AG04449 (cell line): ENCODE measurements around the gene C16orf96.

Experiments used
- CTCF ChIA-PET: fragments of 350-600 bp; formaldehyde crosslinking; extraction: SDS; loops from one replicate; lab custom pipeline; 2021; ENCODE audit warnings: antibody characterized with exemption; lab: Yijun Ruan, JAX
- POLR2A ChIA-PET: fragments of 400-600, 350-600 bp; formaldehyde crosslinking; extraction: SDS; loops from one replicate; lab custom pipeline; 2020; ENCODE audit warnings: antibody characterized with exemption, inconsistent platforms; lab: Yijun Ruan, JAX
- DNase-seq: peaks from one replicate; pipeline ENCODE4 v3.0.0-alpha.2; 2010; ENCODE audit warnings: low read depth, low spot score
- H3K4me3 ChIP-seq: 2 replicates; pipeline ENCODE4 v1.5.1; 2011; ENCODE audit warnings: low read depth, mild to moderate bottlenecking, control low read depth, low read length
- TF ChIP-seq, protein P1 (sequence below): IDR thresholded peaks from one replicate; pipeline ENCODE4 v1.5.1; 2011; ENCODE audit warnings: mild to moderate bottlenecking, moderate library complexity, low read length, control low read depth, inconsistent platforms; ENCODE audit not compliant: insufficient read depth; ENCODE audit errors: missing control alignments

C16orf96 gene

DNA sequence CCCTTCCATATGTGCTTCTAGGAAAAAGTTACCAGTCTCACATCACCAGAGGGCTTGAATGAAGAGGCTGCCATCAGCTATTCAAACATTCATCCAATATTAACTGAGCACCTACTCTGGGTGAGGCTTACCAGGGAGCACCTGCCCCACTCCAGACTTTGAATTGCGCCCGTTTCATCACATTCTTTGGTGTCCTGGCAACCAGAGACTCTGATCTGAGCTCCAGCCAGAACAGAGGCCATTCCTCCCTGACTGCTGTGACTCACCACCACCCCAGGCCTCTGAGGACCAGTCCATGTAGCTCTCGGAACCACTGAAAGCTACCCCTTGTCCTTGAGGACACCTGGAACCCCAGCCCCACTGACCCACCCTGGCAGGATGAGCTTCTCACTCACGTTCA is at the start of gene C16orf96:
Gene C16orf96 (plus strand): TSS at position 229 of the 400 bp plus-strand sequence. CDS start 150 bp downstream, at position 379.
- TF ChIP-seq, protein P1, sequence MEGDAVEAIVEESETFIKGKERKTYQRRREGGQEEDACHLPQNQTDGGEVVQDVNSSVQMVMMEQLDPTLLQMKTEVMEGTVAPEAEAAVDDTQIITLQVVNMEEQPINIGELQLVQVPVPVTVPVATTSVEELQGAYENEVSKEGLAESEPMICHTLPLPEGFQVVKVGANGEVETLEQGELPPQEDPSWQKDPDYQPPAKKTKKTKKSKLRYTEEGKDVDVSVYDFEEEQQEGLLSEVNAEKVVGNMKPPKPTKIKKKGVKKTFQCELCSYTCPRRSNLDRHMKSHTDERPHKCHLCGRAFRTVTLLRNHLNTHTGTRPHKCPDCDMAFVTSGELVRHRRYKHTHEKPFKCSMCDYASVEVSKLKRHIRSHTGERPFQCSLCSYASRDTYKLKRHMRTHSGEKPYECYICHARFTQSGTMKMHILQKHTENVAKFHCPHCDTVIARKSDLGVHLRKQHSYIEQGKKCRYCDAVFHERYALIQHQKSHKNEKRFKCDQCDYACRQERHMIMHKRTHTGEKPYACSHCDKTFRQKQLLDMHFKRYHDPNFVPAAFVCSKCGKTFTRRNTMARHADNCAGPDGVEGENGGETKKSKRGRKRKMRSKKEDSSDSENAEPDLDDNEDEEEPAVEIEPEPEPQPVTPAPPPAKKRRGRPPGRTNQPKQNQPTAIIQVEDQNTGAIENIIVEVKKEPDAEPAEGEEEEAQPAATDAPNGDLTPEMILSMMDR: no peak
- no peak within 1 kb of the TSS for H3K4me3 ChIP-seq
- ChIA-PET POLR2A (no interaction called here), CTCF (interaction anchor here (0.9 to 1.9 kb wide), 9 partner anchors 8 to 68 kb away, joined by 3 to 11 read pairs (median 4); partner anchors contain the start of gene CDIP1)
- DNase-seq: no peak

DNA sequence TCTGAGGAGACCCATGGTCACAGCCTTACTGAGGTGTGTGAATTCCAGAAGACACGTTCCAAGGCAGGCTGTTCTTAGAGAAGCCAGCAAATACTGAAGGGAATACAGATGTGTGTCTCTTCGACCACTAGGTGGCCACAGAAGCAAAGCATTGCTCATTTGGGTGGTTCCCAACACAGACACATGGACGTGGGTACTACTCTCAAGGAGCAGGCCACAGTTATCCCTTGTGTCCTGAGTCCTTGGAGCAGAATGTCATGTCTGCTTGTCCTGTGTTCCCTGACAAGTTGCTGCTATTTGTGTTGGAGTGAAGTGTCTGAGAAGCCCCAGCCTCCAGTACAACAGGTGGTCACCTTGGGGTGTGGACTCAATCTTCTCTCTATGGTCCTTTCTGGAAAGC is 49.7 kb upstream of the C16orf96 start:
- ChIA-PET CTCF (interaction anchor here (0.8 to 12.7 kb wide), 26 partner anchors 8 to 452 kb away, joined by 3 to 267 read pairs (median 7); partner anchors contain the start of genes CDIP1, MGRN1 and SEC14L5), POLR2A (no interaction called here)
- no peak overlapping the region for H3K4me3 ChIP-seq
- TF ChIP-seq, protein P1: peak; percentile 82
- DNase-seq: no peak

DNA sequence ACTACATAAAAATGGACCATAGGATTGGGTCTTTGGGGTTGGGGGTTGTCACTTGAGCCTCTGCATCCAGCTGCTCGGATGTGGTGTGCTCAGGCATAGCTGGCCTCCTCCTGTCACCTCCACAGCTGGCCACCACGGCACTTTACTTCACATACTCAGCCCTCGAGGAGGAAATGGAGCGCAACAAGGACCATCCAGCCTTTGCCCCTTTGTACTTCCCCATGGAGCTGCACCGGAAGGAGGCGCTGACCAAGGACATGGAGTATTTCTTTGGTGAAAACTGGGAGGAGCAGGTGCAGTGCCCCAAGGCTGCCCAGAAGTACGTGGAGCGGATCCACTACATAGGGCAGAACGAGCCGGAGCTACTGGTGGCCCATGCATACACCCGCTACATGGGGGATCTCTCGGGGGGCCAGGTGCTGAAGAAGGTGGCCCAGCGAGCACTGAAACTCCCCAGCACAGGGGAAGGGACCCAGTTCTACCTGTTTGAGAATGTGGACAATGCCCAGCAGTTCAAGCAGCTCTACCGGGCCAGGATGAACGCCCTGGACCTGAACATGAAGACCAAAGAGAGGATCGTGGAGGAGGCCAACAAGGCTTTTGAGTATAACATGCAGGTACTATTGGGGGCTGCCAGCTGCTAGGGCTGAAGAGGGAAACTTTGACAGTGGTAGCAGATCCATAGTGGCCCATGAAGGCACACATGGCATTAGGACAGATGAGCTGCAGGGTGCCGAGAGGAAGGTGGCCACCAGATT is 48.4 kb upstream of the C16orf96 start:
- ChIA-PET POLR2A (no interaction called here), CTCF (interaction anchor here (0.8 to 12.7 kb wide), 28 partner anchors 9 to 556 kb away, joined by 3 to 267 read pairs (median 6); partner anchors contain the start of genes CDIP1, HMOX2, MGRN1 and SEC14L5)
- H3K4me3 ChIP-seq: no peak overlapping the region
- TF ChIP-seq, protein P1: no peak
- no peak for DNase-seq

DNA sequence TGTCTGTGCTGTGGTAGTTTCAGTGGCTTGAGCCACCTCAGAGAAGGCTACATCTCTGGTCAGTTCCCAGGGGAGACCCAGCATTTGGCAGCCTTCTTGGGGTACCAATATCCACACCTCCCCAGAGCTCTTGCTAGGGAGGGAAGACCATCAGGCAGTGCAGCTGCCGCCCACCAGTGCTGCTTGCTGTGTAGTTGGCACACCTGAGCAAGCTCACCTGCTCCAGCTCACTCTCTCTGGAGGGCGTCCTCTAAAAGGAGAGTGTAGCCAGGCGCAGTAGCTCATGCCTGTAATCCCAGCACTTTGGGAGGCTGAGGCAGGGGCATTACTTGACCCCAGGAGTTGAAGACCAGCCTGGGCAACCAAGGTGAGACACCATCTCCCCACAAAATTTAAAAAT is 47.3 kb upstream of the C16orf96 start:
- ChIA-PET POLR2A (no interaction called here), CTCF (interaction anchor here (0.7 to 12.7 kb wide), 13 partner anchors 8 to 448 kb away, joined by 3 to 267 read pairs (median 15); partner anchors contain the start of genes CDIP1 and MGRN1)
- no peak for DNase-seq
- H3K4me3 ChIP-seq: no peak overlapping the region
- TF ChIP-seq, protein P1: no peak

DNA sequence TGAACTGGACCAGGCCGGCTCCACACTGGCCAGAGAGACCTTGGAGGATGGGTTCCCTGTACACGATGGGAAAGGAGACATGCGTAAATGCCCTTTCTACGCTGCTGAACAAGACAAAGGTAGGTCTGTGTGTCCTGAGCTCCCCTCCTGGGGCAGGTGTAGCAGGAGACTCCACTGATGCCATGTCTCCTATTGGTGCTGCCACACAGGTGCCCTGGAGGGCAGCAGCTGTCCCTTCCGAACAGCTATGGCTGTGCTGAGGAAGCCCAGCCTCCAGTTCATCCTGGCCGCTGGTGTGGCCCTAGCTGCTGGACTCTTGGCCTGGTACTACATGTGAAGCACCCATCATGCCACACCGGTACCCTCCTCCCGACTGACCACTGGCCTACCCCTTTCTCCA is 46.7 kb upstream of the C16orf96 start:
- no peak overlapping the region for H3K4me3 ChIP-seq
- POLR2A ChIA-PET: interaction anchor here (0.5 kb wide), 1 partner anchor 96 kb away, joined by 3 read pairs; no protein-coding TSS in a partner anchor
- TF ChIP-seq, protein P1: no peak
- CTCF ChIA-PET: interaction anchor here (0.9 to 12.7 kb wide), 8 partner anchors 8 to 446 kb away, joined by 3 to 267 read pairs (median 18); partner anchors contain the start of gene CDIP1
- no peak for DNase-seq

DNA sequence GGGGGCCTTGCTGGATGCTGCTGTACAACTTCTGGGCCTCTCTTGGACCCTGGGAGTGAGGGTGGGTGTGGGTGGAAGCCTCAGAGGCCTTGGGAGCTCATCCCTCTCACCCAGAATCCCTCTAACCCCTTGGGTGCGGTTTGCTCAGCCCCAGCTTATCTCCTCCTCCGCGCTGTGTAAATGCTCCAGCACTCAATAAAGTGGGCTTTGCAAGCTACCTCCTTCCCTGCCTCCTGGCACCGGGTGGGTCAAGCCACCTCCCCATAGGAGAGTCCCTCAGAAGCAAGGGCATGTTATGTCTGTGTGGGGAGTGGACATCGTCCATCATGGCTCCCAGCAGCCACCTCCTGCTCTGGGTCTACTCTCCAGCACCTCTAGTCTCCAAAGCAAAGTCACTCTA is 46.0 kb upstream of the C16orf96 start:
- DNase-seq: no peak
- TF ChIP-seq, protein P1: no peak
- ChIA-PET CTCF (interaction anchor here (0.9 to 12.7 kb wide), 8 partner anchors 9 to 446 kb away, joined by 3 to 267 read pairs (median 4); no protein-coding TSS in a partner anchor), POLR2A (interaction anchor here (0.5 kb wide), 1 partner anchor 96 kb away, joined by 3 read pairs; no protein-coding TSS in a partner anchor)
- no peak overlapping the region for H3K4me3 ChIP-seq
